Adrenal gland (tissue), 12 donors: ENCODE data around the gene SIAE. TPM values are rescaled to one million over a fixed set of nuclear protein-coding genes. Genes with fewer than 3 reads are reported as not detected.

Source experiments
- DNase-seq, 7 donors: peaks; one replicate each; pipeline ENCODE4 v3.0.0-alpha.2; 2019 to 2020
- H3K27ac ChIP-seq, 5 donors: fragments of 200-600 bp; sonication (generic) in 4 of 5; 1 replicate in 3 of 5; 2 replicates in 2 of 5; pipeline versions ENCODE4 v1.5.1 to v1.8.0; 2016 to 2020; ENCODE audit warnings: mild to moderate bottlenecking in 1 of 5
- H3K27me3 ChIP-seq: fragments of 200-600 bp; 2 replicates; pipeline ENCODE4 v1.8.0; 2021
- H3K36me3 ChIP-seq, 2 donors: fragments of 200-600 bp; replicated peaks in 1 of 2; 1 replicate in 1 of 2; 2 replicates in 1 of 2; pipeline versions ENCODE4 v1.5.1 to v1.8.0; 2018 to 2022
- H3K4me1 ChIP-seq, 2 donors: fragments of 200-600 bp; replicated peaks in 1 of 2; 1 replicate in 1 of 2; 2 replicates in 1 of 2; pipeline versions ENCODE4 v1.5.1 to v1.8.0; 2018 to 2021
- H3K4me3 ChIP-seq, 4 donors: fragments of 200-600 bp; sonication (generic) in 3 of 4; one replicate each; pipeline ENCODE4 v1.5.1; 2016 to 2018
- H3K9me3 ChIP-seq, 3 donors: fragments of 200-600 bp; sonication (generic) in 1 of 3; replicated peaks in 1 of 3; 1 replicate in 2 of 3; 2 replicates in 1 of 3; pipeline versions ENCODE4 v1.5.1 to v1.8.0; 2016 to 2021
- CTCF ChIP-seq, 6 experiments: fragments of 450-650 bp in 4 of 6; fragments of 200-600 bp in 2 of 6; sonication (generic) in 1 of 6; IDR thresholded peaks; 1 replicate in 5 of 6; 2 replicates in 1 of 6; pipeline versions ENCODE4 v1.5.1 to v1.8.0; 2016 to 2021; ENCODE audit warnings: antibody characterized with exemption in 6 of 6, mild to moderate bottlenecking in 2 of 6, moderate library complexity in 1 of 6
- POLR2A ChIP-seq, 2 donors: fragments of 450-650 bp; IDR thresholded peaks; one replicate each; pipeline ENCODE4 v1.6.1; 2017; ENCODE audit warnings: antibody characterized with exemption in 2 of 2, mild to moderate bottlenecking in 2 of 2, moderate library complexity in 1 of 2
- WGBS, 4 donors: extraction: QIAGEN DNeasy Blood & Tissue Kit in 2 of 4; methylation state at CpG; one replicate each; pipeline versions ENCODE4 v1.1.5 to v1.1.7; 2013 to 2017; 5-methylcytosine and 5-hydroxymethylcytosine counted together
- intact Hi-C, 2 donors: fragments of 100-400 bp; cut with DNase I; formaldehyde crosslinking; loops; one replicate each; pipeline versions ENCODE4 v1.14.1 to v1.15.0; 2022 to 2023
- polyA plus RNA-seq, 3 donors: library from polyadenylated mRNA; stranded (reverse); fragments of 200-250 nt in 2 of 3; fragments of 350-450 nt in 1 of 3; fragmentation: Illumina TruSeq in 1 of 3; extraction: RNeasy Lipid Tissue Mini Kit (QIAGEN cat#74804) in 1 of 3; gene quantifications; one replicate each; pipeline ENCODE4 v1.2.3, GENCODE V29; 2013 to 2014
- total RNA-seq, 9 donors: library from RNA; depleted of rRNA in 4 of 9; stranded (reverse); fragments of >200 nt in 4 of 9; fragments of 120-200 nt in 1 of 9; fragmentation: NEBNext Ultra II Directional in 1 of 9; extraction: Animal tissue kit (Norgen Biotek cat#: 25700) in 1 of 9; gene quantifications; one replicate each; pipeline versions ENCODE4 v1.1.0 to v1.2.4, GENCODE V29; 2013 to 2023
- donor health status: healthy with polysubstance abuse.
- donor health status: Bipolar disorder and iron deficiency.
- donor health status: DM: yes; HTN: yes; CAD: no.
- donor health status: DM: no; HTN: no; CAD: no.
- donor health status: DM: no; HTN: no; CAD: no.
- donor health status: DM: yes; HTN: yes; CAD: no.

SIAE gene
- total and polyA plus RNA-seq, 12 donors: 6.4 to 50.0 (median 29.0) TPM

GRCh38 chr11:124622531-124623451 is 50.7 kb downstream of the SIAE start, which contains the start of gene TBRG1:
TBRG1 (plus strand) TSS chr11:124622864; CDS start chr11:124623084, 220 bp downstream.
- H3K9me3 ChIP-seq: no peaks in the 10 kb centered on the region
- peaks cover 5 to 31% of the 10 kb centered on the region in 2 donors for H3K4me1 ChIP-seq
- H3K27ac ChIP-seq: peak within 1 kb of the TSS; percentile 97 to 98 (median 98)
- peaks cover 0 to 34% of the 10 kb centered on the region in 2 donors for H3K36me3 ChIP-seq
- intact Hi-C loops: no loop called here
- peak within 1 kb of the TSS; percentile 19 to 97 (median 90) for H3K4me3 ChIP-seq
- DNase-seq: peak; percentile 83 to 94 (median 90)
- no peaks in the 10 kb centered on the region for H3K27me3 ChIP-seq
- 0 to 1% (median 0%) methylated on average over 18 to 57 of the region's 57 CpGs for WGBS, 4 donors
- peak; percentile 73 to 89 for TF ChIP-seq POLR2A (IDR thresholded peaks at IDR 0.05)
- TF ChIP-seq CTCF (IDR thresholded peaks at IDR 0.05): no peak

- Histone ChIP-seq H3K9me3 (no peaks in the 10 kb centered on the region), H3K4me3 (no peak overlapping the region), H3K27ac (no peak overlapping the region), H3K27me3 (peaks cover 16% of the 10 kb centered on the region), H3K36me3 (no peaks in the 10 kb centered on the region), H3K4me1 (peaks cover 3 to 12% of the 10 kb centered on the region in 2 donors)
- intact Hi-C loops: no loop called here
- no peak for DNase-seq
- TF ChIP-seq CTCF (IDR thresholded peaks at IDR 0.05) (no peak), POLR2A (IDR thresholded peaks at IDR 0.05) (no peak)
- 70 to 75% (median 73%) methylated on average over 5 of the region's 5 CpGs for WGBS, 4 donors
Observed at GRCh38 chr11:124618863-124619262, 54.7 kb downstream of the SIAE start.

GRCh38 chr11:124612567-124613246 is 60.8 kb downstream of the SIAE start:
- WGBS, 4 donors: 46 to 61% (median 57%) methylated on average over 8 to 10 of the region's 10 CpGs
- H3K36me3 ChIP-seq: no peaks in the 10 kb centered on the region
- H3K4me3 ChIP-seq: no peak overlapping the region
- no peak for DNase-seq
- H3K4me1 ChIP-seq: no peaks in the 10 kb centered on the region
- no peak for TF ChIP-seq CTCF (IDR thresholded peaks at IDR 0.05)
- no peak for TF ChIP-seq POLR2A (IDR thresholded peaks at IDR 0.05)
- no peak overlapping the region for H3K27ac ChIP-seq
- H3K27me3 ChIP-seq: peaks cover 16% of the 10 kb centered on the region
- no peaks in the 10 kb centered on the region for H3K9me3 ChIP-seq
- intact Hi-C loops: no loop called here

GRCh38 chr11:124612045-124612444 is 61.5 kb downstream of the SIAE start:
- Histone ChIP-seq H3K9me3 (no peaks in the 10 kb centered on the region), H3K4me1 (no peaks in the 10 kb centered on the region), H3K27ac (no peak overlapping the region), H3K4me3 (no peak overlapping the region), H3K27me3 (peaks cover 16% of the 10 kb centered on the region), H3K36me3 (no peaks in the 10 kb centered on the region)
- 61 to 81% (median 72%) methylated on average over 3 of the region's 3 CpGs for WGBS, 4 donors
- TF ChIP-seq CTCF (IDR thresholded peaks at IDR 0.05) (no peak), POLR2A (IDR thresholded peaks at IDR 0.05) (no peak)
- no peak for DNase-seq
- intact Hi-C loops: no loop called here
